Measurements from ENCODE around the gene POLR2L.

POLR2L gene

DNA sequence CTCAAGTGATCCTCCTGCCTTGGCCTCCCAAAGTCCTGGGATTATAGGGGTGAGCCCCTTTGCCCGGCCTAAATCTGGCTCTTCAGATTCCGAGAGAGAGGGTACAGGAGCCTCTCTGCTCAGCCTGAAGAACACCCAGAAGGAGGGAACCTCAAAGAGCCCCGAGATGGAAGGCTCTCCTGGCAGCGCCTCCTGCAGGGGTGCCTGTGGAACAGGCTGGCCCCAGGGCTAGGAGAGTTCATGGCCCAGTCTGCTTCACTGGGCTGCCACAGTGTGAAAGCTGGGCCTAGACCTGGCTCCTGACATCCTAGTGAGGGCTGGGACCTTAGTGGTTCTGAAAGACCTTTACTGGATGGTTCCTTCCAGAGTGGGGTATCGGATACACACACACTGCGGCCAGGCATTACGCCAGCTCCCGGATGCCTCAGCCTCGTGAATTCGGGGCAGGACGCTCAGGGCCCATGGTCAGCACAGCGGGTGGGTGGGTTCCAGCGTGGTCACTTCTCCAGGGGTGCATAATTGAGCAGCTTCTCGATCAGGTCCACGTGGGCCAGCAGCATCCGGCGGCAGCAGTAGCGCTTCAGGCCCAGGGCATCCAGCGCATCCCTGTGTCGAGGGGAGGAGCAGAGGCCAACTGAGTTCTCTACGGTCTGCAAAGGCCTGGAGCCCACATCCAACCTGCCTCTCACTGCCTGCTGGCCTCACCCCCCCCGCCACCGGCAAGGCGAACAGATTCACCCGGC is 2.3 kb downstream of the POLR2L start:
- DNase-seq (ENCODE audit: low read depth in 1 of 2, low spot score in 1 of 2) = no peak

DNA sequence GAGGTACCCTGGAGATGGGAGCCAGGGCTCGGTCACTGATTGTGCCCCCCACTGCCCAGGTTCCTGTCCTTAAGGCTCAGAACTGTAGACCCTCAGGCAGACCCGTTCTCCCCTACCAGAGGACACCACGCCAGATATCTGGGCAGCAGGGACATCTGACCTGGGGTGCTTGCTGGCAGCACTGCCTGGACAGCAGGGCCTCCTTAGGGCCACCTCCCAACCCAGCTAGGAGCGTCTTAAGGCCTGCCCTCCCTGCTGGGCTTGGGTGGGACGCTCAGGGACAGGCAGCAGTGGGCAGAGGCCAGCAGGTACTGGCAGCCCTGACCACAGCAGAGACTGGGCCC is 3.1 kb downstream of the POLR2L start:
- DNase-seq (ENCODE audit: low read depth in 1 of 2, low spot score in 1 of 2) = no peak

DNA sequence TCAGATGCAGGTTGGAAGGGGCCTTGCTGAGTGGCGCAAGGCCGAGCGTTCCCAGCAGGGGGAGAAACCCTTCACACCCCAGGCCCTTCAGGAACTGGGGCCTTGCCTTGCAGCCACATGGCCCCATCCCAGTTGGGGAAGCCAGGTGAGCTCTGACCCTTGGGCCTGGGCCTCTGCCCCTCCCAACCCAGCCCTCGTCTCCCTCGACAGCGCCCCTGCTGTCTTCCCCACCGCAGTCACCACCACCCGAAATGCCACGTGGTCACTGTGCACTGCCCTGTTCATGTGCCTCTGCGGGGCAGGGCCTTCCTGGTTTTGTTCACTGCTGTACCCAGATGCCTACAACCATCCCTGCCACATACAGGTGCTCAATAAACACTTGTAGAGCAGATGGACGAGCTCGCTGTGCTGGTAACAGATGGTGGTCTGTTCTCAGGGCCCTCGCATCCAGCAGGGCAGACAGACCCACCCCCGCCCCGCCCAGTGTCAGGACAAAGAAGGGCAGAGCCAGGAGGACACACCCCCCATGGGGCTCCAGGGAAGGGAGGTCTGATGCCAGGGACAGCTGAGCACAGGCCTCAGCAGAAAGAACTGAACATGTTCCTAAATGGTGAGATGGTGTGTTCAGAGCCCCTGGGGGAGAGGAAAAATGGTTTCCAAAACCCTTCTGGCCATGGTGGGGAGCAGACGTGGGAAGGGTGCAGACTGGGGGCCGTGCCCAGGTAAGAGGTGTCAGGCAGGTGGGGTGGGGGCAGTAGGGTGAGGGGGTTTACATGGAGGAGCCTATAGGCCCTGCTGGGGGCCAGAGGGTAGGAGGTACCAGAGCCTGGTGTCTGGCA is 3.7 kb downstream of the POLR2L start:
- DNase-seq (ENCODE audit: low read depth in 1 of 2, low spot score in 1 of 2) = no peak

DNA sequence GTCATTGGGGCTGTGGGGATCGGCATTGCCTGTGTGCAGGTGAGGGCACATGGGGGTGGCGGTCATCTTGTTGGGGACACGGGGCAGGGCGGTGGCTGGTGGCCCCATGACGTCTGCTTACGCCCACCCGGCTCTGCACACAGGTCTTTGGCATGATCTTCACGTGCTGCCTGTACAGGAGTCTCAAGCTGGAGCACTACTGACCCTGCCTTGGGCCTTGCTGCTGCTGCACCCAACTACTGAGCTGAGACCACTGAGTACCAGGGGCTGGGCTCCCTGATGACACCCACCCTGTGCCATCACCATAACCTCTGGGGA is 4.4 kb downstream of the POLR2L start:
- DNase-seq (ENCODE audit: low read depth in 1 of 2, low spot score in 1 of 2) = no peak

DNA sequence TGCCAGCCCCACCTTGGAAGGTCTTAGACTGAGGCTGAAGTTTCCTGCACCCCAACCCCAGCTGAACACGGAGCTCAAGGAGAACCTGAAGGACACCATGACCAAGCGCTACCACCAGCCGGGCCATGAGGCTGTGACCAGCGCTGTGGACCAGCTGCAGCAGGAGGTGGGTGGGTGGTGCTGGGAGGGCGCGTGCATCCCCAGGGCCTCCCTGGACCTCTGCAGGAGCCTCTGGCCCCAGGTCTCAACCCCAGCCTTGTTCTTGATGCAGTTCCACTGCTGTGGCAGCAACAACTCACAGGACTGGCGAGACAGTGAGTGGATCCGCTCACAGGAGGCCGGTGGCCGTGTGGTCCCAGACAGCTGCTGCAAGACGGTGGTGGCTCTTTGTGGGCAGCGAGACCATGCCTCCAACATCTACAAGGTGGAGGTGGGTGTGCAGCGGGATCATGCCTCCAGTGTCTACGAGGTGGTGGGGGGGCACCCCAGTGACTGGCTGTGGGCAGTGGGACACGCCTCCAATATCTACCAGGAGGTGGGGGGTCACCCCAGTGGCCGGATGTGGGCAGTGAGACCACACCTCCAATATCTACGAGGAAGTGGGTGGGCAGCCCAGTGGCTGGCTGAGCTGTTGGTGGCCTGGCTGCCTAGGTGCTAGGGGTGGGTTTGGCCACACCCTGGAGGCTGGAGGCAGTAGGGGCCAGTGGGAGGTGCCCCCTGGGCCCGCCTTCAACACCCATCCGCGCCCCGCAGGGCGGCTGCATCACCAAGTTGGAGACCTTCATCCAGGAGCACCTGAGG is 4.9 kb downstream of the POLR2L start:
- DNase-seq (ENCODE audit: low read depth in 1 of 2, low spot score in 1 of 2) = no peak

DNA sequence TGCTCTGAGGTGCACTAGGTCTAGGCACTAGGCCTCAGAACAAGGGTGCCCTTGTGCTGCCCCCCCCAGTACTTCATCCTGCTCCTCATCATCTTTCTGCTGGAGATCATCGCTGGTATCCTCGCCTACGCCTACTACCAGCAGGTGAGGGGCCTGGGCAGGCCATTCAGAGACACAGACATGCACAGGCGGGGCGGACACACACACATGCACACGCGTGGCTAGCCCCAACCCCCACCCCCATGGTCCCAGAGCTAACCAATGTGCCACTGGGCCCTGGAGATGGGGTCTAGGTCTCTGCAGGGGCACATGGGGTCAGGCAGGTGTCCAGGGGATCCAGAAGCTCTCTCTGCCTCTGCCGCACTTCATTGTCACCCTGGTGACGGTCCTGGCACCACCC is 5.6 kb downstream of the POLR2L start:
- DNase-seq (ENCODE audit: low read depth in 1 of 2, low spot score in 1 of 2) = no peak

DNA sequence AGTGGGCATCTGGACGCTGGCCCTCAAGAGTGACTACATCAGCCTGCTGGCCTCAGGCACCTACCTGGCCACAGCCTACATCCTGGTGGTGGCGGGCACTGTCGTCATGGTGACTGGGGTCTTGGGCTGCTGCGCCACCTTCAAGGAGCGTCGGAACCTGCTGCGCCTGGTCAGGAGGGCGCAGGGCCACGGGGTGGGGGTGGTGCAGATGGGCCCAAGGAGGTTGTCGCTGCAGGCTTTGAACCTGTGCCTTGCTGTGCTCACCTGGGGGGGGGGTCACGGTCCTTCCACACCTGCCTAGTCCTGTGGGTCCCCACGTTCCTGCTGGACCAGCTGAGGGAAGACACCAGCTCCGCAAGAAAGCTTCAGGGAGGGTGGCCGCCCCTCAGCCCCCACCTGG is 6.1 kb downstream of the POLR2L start:
- DNase-seq (ENCODE audit: low read depth in 1 of 2, low spot score in 1 of 2) = no peak

DNA sequence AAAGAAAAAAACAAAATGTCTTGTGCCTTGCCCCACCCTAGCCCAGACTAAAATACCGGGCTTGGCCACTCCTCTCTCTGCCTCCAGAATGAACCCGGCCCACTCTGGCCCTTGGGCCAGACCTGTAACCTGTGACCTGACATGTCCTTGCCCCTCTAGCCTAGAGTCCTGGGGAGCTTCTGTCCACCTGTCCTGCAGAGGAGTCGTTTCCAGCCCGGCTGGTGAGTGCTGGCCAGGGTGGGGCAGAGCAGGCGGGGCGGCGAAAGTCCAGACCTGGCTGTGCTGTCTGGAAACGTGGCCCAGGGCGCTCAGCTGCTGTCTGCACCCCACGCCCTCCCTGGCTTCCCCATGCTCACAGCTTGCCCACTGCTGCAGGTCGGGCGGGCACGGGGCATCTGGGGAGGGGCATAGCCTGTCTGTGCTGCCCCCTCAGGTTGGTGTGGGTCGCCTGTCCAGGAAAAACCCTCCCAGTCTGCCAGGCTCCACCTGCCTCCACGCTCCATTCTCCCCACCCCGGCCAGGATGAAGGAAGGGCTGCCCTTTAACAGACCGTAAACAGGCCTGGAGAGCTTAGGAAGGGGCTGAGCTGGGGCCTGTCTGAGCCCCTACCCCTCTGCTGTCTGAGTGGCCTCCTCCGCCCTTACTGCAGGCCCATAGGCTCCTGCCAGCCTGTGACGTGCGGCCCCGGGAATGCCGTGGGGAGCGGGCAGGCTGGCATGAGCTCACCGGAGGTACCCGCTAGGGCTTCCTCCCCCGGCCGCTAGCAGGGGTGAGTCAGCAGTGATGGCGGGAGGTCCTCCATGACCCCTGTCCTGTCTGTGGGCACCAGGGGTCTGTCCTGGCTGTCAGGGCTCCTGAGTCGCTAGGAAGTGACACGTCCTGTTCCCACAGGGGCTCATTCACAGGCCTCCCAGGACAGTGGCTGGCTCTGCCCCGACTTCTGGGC is 7.7 kb downstream of the POLR2L start:
- no peak for DNase-seq (ENCODE audit: low read depth in 1 of 2, low spot score in 1 of 2)

DNA sequence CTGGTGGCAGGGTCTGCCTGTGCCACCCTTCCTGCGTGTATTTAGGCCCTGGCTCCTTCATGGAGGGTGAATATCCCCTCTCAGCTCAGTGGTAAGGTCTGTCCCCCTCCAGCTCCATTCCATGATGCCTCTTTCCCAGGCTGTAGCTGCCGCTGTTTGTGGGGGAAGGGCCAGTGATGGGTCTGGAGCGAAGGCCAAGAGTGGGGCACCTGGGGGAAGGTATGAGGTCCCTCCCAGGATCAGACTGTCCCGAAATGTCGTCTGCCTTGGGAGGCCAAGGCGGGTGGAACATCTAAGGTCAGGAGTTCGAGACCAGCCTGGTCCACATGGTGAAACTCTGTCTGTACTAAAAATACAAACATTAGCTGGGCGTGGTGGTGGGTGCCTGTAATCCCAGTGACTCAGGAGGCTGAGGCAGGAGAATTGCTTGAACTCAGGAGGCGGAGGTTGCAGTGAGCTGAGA is 8.4 kb downstream of the POLR2L start:
- no peak for DNase-seq (ENCODE audit: low read depth in 1 of 2, low spot score in 1 of 2)

DNA sequence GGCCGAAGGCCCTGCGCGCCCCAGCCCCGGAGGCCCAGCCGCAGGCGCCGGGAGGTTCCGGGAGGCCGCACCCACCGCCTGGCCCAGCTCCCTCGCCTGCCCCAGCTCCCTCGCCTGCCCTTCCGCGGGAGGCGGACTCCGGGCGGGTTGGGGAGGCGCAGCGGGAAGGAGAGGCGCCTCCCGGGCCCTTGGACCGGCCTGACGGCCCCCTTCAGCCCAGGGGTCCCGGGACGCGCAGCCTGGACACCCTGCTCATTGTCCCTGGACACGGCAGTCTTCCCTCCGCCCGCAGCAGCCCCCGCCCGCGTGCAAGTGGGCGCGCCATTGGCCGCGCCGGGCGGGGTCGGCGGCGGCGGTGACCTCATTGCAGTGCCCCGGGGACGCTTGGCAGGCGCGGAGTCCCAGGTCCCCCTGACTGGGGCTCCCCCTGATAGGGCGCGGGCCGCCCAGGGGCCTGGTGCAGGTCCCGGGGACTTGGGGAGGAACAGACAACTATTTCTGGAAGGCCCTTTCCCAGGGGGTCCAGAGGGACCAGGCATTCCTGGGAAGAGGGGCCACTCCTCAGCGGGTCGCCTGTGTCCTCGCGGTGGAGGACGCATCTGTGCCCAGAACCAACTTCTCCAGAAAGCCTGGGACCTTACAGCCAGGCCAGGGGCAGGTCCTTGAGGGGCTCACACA is 9.1 kb downstream of the POLR2L start:
- DNase-seq (ENCODE audit: low read depth in 1 of 2, low spot score in 1 of 2) = no peak

DNA sequence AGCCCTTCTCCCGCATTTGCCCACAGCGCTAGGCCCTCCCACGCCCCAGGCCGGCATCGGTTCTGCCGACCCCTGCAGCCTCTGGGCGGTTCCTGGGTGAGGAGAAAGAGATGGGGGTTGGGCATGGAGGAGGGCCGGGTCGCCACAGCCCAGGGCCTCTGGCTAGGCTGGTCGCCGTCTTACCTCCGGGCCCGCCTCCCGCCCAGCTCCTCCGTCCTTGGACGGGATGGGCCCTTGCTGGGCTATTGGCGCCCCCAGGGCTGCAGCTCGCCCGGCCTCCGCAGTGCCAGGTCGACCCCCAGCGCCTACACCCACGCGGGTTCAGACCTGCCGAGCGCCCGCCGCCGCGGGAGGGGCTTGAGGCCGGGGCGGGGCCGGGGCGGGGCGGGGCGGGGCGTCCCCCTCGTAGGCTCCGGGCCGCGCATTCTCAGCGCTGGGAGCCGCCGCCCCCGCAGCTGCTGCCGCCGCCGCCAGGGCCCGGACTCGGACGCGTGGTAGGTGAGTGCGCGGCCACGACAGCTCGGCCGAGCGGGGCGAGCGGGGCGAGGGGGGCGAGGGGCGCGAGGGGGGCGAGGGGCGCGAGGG is 9.7 kb downstream of the POLR2L start, which contains the start of gene CD151:
TSS of gene CD151 (plus strand) at position 424 of the 585 bp plus-strand sequence. CDS start 3,118 bp downstream, outside the sequence.
- no peak for DNase-seq (ENCODE audit: low read depth in 1 of 2, low spot score in 1 of 2)

DNA sequence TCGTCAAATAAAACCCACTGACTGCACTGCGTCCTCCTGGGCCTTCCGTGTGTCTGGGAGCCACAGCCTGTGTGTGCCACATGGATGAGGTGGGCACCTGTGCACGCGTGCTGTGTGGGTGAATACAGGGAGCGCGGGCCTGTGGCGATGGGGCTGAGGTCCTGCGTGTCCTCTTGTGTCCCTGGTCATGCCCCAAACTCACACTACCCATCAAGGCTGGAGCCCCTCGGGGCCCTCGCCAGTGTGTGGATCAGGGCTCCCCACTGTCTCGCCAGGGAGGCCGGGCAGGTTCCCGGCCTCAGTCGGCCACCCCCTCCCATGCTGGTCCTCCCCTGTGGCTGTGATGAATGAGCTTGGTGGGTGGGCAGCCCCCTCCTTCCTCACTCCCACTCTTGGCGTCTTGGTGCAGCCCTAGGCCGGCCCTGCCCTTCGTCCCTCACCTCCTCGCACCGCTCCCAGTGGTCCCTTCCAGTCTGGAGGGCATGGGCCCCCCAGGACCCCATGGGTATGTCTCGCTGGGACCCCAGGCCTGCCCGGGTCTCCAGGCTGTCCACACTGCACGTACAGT is 10.3 kb downstream of the POLR2L start:
- DNase-seq (ENCODE audit: low read depth in 1 of 2, low spot score in 1 of 2) = no peak

DNA sequence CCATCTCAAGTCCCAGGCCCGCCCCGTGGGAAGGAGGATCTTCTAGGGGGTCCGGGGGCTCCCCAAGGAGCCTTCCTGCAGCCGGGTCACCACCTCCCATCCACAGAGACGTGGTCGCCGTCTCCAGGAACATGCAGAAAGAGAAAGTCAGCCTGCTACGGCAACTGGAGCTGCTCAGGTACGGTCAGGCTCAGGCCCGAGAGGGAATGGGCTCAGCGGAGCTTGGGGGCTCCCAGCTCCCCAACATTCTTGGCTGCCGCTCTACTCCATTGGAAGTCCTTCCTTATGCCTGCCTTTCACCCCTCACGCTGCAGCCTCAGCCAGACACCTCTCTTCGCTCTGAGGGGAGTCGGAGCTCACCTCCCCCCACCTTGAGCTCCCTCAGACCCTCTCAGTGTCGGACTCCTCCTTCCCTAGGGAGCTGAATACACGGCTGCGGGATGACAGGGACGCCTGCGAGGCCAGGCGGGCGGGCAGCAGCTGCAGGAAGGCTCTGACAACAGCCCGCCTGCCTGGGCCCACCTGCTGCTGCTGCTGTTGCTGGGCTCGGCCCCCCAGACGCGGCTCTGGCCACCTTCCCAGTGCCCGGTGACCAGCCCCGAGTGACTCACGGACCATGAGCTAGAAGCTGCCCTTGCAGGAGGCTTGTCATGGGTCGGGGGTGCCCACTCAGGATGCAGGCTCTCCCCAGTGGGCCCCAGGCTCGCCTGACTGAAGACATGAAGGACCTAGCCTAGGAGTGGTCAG is 11.0 kb downstream of the POLR2L start:
- DNase-seq (ENCODE audit: low read depth in 1 of 2, low spot score in 1 of 2) = no peak

DNA sequence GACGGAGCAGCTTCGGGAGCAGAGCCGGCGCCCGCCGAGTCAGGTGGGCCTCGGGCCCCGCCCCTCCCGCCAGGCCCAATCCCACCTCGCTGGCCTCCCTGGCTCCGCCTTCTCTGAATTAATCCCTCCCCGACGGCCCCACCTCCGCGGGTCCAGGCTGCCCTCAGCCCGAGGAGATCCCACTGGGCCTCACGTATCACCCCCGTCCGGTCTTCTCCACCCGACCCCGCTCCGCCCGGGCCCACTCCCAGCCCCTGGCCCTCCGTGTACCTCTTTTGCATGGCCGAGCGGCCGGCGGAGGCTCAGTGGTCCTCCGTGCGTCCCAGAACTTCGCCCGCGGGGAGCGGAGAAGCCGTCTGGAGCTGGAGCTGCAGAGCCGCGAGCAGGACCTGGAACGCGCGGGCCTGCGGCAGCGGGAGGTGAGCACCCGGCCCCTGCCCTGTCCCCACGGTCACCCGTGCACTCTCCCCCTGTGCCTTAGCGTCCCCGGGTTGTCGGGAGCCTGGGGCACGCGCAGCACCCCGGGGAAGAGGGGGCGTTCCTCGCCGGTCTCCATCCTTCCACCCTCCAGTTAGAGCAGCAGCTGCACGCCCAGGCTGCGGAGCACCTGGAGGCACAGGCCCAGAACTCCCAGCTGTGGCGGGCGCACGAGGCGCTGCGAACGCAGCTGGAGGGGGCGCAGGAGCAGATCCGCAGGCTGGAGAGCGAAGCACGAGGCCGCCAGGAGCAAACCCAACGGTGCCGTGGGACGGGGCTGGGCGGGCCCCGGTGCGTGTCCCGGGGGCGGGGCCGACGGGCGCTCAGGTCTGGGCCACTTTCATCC is 11.8 kb downstream of the POLR2L start:
- DNase-seq (ENCODE audit: low read depth in 1 of 2, low spot score in 1 of 2) = no peak

DNA sequence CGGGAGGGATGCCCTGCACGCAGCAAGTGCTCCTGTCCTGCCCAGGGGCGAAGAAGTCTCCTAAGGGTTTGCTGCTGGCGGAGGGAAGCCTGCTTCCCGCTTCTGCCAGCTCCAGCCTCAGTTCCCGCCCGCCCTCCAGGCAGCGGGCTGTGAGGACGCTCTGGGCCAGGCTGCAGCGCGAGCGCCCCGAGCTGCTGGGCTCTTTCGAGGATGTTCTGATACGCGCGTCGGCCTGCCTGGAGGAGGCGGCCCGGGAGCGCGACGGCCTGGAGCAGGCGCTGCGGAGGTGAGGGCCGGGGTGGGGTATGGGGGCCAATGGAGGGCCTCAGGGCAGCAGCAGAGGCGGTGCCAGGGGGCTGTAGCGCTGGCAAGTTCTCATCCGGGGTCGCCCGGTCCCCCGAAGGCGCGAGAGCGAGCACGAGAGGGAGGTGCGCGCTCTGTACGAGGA is 12.5 kb downstream of the POLR2L start:
- DNase-seq (ENCODE audit: low read depth in 1 of 2, low spot score in 1 of 2) = no peak

DNA sequence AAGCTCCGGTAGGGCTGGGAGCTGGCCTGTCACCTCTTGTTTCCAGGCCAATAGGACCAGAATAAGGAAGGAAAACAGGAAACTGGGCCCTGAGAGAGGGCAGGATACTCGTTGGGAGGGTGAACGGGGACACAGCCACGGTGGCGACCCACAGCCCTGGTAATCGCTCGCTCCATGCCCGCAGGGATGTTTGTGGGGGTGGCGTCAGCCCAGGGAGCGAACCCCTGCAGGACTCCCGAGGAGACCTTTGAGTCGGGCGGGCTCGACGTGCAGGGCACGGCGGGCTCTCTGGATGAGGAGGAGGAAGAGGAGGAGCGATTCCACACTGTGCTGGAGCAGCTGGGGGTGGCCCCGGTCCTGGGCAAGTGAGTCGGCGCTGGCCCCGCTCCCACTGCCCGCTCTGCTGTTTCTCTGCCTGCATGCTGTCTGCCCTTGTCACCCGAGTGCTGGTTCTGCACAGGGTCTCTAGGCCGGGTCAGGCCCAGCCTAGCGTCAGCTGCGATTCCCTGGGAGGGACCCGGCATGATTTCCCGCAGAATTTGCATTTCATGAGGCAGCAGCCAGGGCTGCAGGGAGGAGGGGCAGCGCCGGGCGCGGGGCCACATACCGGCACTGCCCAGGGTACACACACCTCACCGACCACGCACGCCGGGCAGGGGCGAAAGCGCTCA is 13.0 kb downstream of the POLR2L start:
- DNase-seq (ENCODE audit: low read depth in 1 of 2, low spot score in 1 of 2) = no peak

DNA sequence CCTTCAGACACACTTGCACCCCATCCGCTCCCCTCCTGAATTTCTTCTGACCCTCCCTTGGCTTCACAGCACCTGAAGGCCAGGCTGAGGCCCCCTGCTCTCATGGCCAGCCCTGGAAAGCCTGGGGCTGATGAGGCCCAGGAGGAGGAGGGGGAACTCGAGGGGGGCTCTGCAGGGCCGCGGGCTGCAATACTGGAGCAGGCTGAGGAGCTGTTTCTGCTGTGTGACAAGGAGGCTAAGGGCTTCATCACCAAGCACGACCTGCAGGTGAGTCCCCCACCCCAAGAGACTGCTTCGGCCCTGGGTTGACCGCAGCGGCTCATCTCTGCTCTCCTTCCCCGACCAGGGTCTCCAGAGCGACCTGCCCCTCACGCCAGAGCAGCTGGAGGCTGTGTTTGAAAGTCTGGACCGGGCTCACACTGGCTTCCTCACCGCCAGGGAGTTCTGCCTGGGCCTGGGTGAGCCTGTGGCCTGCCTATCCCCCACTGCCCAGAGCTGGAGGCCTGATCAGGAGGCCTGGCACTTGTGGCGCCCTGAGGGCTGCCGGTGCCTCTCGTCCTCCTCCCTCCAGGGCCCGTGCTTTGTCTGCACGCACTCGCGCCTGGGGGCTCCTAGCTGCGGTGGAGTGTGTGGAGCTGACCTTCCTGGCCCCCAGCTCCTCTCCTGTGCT is 13.7 kb downstream of the POLR2L start:
- DNase-seq (ENCODE audit: low read depth in 1 of 2, low spot score in 1 of 2) = no peak
